HUES48 (cell line): ENCODE results near the gene TBC1D3C.
"Not testable (repeated sequence)": the region's sequence is repeated elsewhere in the genome, so short reads cannot be mapped to it uniquely, and the experiment has no call there.

ENCODE experiments used
- H3K27ac ChIP-seq: one replicate; pipeline ENCODE4 v1.7.0; 2013; ENCODE audit warnings: low read depth, low read length, inconsistent platforms
- H3K27me3 ChIP-seq: 2 replicates; pipeline ENCODE4 v1.6.1; 2013; ENCODE audit warnings: mild to moderate bottlenecking, low read length; ENCODE audit not compliant: control insufficient read depth, insufficient read depth
- H3K36me3 ChIP-seq: 2 replicates; pipeline ENCODE4 v1.6.1; 2013; ENCODE audit warnings: low read length; ENCODE audit not compliant: control insufficient read depth, insufficient read depth
- H3K4me1 ChIP-seq: 2 replicates; pipeline ENCODE4 v1.6.1; 2013; ENCODE audit warnings: mild to moderate bottlenecking, low read length; ENCODE audit not compliant: control insufficient read depth, insufficient read depth
- H3K4me3 ChIP-seq: 2 replicates; pipeline ENCODE4 v1.5.1; 2013; ENCODE audit warnings: mild to moderate bottlenecking, low read depth, low read length
- H3K9ac ChIP-seq: 2 replicates; pipeline ENCODE4 v1.6.1; 2013; ENCODE audit warnings: mild to moderate bottlenecking, low read depth, low read length, moderate library complexity
- H3K9me3 ChIP-seq: 2 replicates; pipeline ENCODE4 v1.6.1; 2013; ENCODE audit warnings: low read length; ENCODE audit not compliant: control insufficient read depth, insufficient read depth

The TBC1D3C gene

DNA sequence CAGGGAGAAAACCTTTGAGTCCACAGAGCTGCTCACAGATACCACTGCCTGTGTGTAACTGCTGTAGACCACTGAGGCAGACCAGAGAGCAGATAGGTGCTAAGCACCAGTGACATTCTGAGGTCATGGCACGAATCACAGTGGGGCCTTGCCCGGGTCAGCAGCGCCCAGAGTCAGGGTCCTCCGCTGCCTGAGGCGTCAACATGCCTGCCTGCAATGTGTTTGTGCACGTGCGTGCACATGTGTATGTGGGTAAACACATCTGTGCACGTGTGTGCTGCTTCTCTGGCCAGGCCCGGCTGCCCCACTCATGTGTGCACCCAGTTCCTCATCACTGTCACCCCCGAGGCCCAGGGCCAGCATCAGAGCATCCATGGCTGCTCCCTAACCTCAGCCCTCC, at the start of gene TBC1D3C:
Gene TBC1D3C (minus strand): TSS at position 101 of the 400 bp plus-strand sequence. CDS start 1,568 bp downstream, outside the sequence.
- not testable (repeated sequence) for H3K9ac ChIP-seq, H3K9me3 ChIP-seq, H3K4me1 ChIP-seq, H3K36me3 ChIP-seq, H3K4me3 ChIP-seq, H3K27ac ChIP-seq, H3K27me3 ChIP-seq

DNA sequence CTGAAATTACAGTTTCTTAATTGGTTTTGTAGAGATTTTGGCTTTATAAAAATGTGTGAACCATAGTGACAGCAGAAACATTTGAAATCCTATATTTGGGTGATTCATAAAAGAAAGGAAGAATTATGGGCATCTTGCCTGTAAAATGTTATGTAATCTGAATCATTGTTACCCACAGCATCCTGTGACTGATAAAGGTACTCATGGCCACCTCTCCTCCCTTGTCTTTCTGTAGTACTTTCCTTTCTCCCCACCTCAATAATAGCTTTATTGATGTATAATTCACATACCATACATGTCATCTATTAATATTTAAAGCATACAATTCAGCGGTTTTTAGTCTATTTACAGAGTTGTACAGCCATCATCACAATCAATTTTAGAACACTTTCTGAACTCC, 30.8 kb upstream of the TBC1D3C start:
- not testable (repeated sequence) for H3K9me3 ChIP-seq, H3K9ac ChIP-seq, H3K4me3 ChIP-seq, H3K27ac ChIP-seq, H3K27me3 ChIP-seq, H3K36me3 ChIP-seq, H3K4me1 ChIP-seq

DNA sequence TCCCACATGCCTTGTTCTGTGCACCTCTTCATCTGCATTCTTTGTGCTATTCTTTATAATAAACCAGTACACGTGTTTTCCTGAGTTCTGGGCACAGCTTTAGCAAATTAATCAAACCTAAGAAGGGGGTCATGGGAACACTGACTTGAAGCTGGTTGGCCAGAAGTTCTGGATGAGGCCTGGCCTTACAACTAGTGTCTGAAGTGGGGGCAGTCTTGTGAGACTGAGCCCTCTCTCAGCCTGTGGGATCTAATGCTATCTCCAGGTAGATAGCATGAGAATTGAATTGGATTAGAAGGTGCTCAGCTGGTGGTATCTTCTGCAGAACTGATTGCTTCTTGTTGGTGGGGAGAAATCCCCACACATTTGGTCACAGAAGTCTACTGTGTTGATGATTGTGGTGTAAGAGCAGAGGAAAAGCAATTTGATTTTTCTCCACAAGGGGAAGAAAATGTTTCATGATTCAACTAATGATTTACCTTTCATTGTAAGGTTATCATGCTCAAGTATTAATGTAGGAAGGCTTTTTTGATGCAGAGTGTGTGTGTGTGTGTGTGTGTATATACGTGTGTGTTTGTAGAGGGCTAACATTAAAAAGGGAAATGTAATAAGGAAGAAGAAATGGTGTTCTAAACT, 25.7 kb upstream of the TBC1D3C start:
- not testable (repeated sequence) for H3K27ac ChIP-seq, H3K9ac ChIP-seq, H3K4me3 ChIP-seq, H3K4me1 ChIP-seq, H3K27me3 ChIP-seq, H3K9me3 ChIP-seq, H3K36me3 ChIP-seq

GRCh38 chr17:38088120-38088519, 19.7 kb upstream of the TBC1D3C start:
- not testable (repeated sequence) for H3K27ac ChIP-seq, H3K9me3 ChIP-seq, H3K4me3 ChIP-seq, H3K27me3 ChIP-seq, H3K9ac ChIP-seq, H3K4me1 ChIP-seq, H3K36me3 ChIP-seq

DNA sequence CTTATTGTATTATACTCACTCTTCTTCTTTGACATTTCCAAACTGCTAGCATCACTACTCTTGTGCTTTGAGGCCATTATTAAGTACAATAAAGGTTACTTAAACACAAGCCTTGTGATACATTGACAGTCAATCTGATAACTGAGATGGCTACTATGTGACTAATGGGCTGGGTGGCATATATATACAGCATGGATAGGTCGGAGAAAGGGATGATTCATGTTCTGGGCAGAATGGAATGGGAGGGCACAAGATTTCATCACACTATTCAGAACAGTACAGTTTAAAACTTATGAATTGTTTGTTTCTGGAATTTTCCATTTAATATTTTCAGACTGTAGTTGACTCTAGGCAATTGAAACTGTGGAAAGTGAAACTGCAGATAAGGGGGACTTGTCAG, 18.9 kb upstream of the TBC1D3C start:
- not testable (repeated sequence) for H3K4me1 ChIP-seq, H3K4me3 ChIP-seq, H3K27ac ChIP-seq, H3K9me3 ChIP-seq, H3K27me3 ChIP-seq, H3K9ac ChIP-seq, H3K36me3 ChIP-seq
